ENCODE results near the gene KCNK15. TPM values are rescaled to one million over a fixed set of nuclear protein-coding genes. Genes with fewer than 3 reads are reported as not detected.
"Not testable (repeated sequence)": the region's sequence is repeated elsewhere in the genome, so short reads cannot be mapped to it uniquely, and the experiment has no call there.

Gene KCNK15
- total RNA-seq, 1 donor from 2014 or later = not detected

DNA sequence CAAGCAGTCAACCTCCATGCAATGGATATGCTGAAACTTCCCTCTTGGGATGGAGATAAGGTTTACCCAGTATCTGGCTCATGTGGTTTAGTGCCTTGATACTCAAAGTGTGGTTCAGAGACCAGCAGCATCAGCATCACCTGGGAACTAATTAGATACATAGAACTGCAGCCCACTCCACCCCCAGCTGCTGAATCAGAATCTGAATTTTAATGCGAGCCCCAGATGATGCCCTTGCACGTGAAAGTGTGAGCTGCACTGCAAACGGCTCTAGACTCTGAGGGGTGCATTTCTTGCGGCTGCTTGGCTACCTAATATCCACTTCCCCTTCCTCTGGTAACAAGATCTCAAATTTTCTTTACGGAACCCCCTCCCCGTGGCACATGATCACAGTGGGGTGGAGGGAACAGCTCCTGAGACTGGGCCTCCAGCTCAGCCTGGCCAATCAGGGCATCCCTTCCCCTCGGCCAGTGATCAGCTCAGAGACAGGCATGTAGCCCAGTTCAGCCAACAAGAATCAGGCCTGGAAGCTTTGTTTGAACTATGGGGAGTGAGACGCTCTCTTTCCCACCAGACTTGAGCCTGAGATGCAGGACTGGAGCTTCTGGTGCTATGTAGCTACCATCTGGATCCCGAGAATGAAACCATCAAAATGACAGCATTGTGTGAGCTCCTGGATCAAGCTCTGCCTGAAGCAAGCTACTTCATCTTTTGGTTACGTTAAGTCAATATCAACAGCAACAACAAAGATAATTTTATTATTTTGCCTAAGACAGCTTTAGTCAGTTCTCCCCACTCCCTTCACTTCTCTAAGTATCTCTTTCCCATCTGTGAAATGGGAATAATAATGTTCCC, 12.8 kb downstream of the KCNK15 start:
- no peak for DNase-seq (ENCODE audit: low read depth in 2 of 2)

- DNase-seq (ENCODE audit: low read depth in 2 of 2) = no peak
Observed at GRCh38 chr20:44759595-44759994, 13.9 kb downstream of the KCNK15 start.

DNA sequence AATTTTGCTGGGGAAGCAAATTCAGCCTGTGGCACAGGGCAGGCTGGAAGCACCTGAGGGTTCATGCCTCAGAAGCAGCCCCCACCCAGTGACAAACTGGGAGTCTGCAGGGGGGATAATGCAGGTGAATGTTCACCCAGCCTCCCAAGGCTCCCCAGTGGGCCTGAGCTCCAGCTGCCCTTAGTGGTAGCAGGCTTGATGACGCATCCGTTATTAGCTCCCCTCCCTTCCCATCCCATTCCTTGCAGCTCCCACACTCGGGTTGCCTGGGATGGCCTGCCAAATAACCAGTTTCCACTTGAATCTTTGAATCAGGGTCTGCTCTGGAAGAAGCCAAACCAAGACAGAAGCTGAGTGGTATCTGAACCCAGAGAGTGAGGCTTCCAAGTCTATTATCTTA, 15.8 kb downstream of the KCNK15 start:
- DNase-seq (ENCODE audit: low read depth in 2 of 2) = no peak

DNA sequence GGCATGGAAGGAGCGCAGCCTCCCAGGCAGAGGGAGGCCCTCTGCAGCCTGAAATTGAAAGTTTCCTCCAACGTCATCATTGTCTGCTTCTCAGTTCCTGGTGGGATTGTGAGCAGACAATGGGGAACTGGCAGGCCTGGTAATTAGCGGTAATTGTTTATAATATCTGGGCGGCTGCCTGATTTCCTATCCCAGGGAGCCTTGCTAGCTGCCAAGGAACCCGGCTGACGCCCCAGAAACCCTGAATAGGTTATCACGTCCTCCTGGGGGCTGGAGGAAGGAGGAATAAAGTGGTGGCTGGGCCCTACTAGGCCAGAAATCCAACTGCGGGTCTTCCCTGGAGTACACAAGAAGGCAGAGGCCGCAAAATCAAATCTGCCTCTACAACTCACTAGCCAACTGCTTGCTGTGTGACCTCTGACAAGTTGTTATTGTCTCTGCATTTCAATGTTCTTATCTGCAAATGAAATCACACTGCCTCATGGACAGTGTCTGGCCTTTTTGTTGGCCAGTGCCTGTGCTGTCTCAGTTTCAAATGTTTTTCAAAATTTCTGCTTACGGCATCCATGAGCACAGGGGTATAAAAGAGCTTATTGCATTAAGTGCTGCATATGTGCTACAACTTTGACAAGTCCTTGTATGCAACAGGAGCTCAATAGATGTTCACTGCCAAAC, 16.9 kb downstream of the KCNK15 start:
- no peak for DNase-seq (ENCODE audit: low read depth in 2 of 2)

GRCh38 chr20:44763798-44764197, 18.1 kb downstream of the KCNK15 start:
- DNase-seq (ENCODE audit: low read depth in 2 of 2) = not testable (repeated sequence)

DNA sequence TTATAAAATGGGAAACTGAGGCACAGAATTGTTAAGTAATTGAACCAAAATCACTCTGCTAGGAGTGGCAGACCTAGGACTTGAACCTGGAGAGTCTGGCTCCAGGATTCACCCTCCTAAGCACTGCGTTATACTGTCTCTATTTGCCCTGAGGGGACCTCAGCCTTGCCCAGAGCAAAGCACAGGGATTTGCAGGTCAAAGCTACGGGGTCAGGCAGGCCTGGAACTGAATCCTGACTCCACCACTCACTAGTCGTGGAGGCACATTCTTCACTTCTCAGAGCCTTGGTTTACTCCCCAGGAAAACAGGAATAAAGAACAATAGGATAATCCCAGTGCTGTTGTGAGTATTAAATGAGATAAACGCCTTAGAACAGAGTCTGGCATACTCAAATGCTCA, 19.4 kb downstream of the KCNK15 start:
- no peak for DNase-seq (ENCODE audit: low read depth in 2 of 2)

DNA sequence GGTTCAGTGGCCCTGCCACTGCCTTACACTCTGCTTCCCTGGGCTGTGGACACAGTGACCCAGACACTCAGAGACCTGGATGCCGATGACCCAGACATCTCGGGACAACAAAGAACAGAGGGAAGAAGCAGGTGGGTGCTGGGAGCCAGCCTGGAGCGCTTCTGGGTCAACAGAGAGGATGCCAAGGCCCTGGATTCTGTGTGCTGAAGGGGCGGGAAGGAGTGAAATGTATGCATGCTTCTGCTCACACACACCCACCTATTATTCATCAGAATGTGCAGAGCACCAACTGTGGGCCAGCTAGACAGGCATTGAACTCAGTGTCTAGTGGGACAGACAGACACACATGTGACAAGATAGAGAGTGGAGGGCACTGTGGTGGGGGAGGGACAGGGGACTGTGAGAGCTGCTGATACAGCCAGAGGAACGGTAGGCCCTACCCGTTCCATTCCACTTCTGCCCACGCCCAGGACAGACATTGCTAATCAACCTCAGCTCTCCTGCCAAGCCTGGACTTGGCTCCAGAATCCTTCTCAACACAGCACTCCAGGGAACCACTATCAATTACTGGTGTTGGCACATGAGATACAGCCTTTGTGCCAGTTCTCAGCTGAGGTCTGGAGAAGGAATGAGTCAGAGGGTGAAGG, 20.2 kb downstream of the KCNK15 start:
- DNase-seq (ENCODE audit: low read depth in 2 of 2) = no peak

DNA sequence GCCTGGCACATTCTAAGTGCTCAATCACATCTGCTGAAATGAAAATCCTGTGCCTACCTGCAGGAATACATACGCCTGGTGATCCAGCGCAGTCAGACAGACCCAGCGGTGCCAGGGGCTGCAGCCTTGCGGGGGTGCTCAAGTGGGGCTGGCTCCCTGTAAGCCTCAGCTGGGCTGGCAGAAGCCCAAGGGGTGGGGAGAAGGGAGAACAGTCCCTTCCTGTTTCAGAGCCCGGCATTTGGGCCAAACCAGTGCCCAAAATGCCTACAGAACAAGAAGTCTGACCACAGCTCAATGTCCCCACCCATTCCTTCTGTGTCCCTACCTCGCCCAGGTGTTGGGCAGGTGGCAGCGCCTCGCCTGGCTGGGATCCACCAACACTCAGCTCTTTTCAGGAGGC, 22.6 kb downstream of the KCNK15 start:
- no peak for DNase-seq (ENCODE audit: low read depth in 2 of 2)

DNA sequence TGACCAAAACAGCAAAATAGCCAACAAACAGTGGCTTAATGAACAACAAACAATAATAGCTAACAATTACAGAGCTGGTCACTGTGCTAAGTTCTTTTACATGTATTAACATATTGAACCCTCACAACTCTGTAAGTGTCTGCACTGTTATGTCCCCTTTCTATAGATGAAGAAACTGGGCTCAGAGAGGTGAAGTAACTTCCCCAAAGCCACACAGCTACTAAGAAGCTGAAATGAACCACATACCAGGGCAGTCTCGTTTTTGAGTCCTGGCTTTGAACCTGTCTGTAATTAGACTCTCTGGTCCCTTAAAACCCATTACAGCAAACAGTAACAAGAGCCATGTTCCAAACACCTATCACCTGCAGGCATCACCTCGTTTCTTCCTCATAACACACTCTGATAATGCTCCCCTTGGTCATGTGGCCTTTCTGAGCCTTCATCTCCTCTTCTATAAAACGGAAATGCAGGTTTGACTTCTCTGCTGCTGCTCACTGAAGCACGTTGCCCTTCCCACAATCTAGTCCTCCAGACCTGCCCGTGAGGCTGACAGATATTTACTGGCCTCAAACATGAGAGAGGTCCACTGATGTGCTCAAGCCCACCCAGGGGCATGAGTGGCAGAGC, 23.3 kb downstream of the KCNK15 start:
- no peak for DNase-seq (ENCODE audit: low read depth in 2 of 2)

DNA sequence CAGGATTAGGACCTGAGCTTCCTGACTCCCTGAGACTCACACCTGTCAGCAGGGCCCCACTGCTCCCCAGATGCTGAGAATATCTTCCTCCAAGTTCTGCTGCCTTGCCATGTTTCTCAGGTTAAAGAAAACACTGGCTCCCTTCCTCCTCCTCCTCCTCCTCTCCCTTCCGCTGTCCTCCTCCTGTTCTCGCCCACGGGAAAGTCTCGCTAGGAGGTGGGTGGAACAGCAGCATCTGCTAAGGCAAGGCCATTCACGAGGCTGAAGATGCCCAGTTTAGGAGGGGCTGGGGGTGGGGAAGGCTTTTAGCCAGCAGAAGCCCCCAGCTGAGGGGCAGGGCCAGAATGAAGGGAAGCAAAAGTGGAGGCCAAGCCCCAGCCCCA, 23.8 kb downstream of the KCNK15 start:
- no peak for DNase-seq (ENCODE audit: low read depth in 2 of 2)

GRCh38 chr20:44770484-44771171, 25.0 kb downstream of the KCNK15 start:
- DNase-seq (ENCODE audit: low read depth in 2 of 2) = no peak

DNA sequence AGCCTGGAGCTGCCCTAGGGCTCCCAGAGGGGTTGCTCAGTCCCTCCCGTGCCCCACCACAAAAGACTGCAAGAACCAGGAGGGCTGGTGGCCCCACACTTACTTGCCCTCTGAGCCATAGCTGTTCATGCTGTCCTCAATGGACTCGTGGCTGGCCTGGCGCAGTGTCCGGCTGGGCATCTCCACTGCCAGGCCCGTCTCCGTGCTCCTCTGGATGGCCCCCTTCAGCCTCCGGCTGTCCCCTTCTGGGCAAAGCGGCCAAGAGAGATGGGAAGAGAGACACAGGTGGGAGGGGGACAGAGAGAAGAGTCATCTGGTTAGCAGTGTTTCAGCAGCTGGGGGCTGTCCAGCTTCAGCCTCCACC, 25.5 kb downstream of the KCNK15 start:
- no peak for DNase-seq (ENCODE audit: low read depth in 2 of 2)

DNA sequence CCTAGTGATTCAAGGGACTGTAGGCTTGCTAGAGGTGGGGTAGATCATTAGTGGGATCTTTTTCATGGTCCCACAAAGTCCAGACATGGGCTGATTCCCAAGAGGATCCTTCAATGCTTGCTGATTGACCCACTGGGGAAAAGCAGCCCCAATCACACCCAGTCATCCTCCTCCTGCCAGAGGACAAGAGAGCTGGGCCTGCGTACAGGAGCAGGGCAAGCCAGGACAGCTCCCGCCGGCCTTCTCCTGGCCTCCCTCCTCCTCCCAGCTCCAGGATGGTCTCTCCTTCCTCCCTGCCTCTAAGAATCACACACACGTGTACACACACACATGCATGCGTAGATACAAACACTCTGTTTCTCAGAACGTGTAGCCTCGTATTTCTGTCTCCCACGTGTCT, 27.0 kb downstream of the KCNK15 start:
- no peak for DNase-seq (ENCODE audit: low read depth in 2 of 2)

GRCh38 chr20:44773070-44773829, 27.6 kb downstream of the KCNK15 start:
- no peak for DNase-seq (ENCODE audit: low read depth in 2 of 2)

DNA sequence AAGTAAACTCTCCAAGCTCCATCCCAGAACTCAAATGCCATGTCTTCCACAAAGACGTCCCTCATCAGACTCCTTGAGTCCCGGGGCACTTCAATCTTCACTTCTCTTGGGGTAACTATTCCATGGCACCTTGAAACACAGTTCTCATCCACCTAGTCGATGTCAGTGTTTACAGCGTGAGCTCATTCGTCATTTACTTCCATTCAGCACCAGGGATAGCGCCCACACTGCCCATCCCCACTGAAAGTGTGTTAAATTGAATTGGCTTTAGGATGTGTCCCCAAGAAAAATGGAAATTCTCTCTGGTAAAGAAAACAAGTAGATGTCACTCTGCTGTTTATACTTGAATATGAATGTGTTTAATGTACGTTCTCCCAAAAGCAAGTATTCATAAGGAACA, 31.3 kb downstream of the KCNK15 start:
- DNase-seq (ENCODE audit: low read depth in 2 of 2) = peak; percentile 12 to 42

DNA sequence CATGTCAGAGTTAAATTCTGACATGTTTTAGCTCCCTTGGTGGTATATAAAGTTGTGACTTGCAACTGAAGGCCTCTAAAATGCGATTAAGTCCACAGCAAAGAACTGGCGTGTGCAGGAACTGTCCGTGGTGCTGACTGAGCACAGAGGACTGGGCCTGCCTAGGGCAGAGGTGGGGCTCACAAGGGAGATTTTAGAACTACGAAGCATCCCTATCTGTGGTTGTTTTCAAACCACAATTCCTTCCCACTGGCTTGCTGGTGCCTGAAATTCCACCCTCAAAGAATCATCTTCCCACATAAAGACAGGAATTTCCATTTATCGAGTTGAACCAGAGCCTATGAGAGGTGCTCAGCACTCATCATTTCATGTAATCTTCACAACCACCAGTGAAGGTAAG, 34.6 kb downstream of the KCNK15 start:
- peak; percentile 32 to 61 for DNase-seq (ENCODE audit: low read depth in 2 of 2)

DNA sequence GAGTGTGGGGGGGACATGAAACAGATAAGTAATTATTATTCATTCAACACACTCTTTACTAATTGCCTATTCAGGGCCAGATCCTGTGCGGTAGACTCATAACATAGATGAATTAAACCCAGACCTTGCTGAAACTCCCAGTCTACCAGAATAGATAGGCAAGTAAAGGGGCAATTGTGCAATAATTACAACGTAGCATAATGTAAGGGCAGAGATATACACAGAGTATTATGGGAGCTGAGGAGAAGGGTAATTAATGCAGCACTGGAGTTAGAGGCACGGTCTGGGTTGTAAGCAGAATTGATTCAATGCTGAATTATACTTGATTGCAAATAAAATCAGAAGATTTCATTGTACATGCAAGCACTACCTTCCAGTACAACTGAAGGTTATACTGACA, 35.5 kb downstream of the KCNK15 start:
- no peak for DNase-seq (ENCODE audit: low read depth in 2 of 2)

DNA sequence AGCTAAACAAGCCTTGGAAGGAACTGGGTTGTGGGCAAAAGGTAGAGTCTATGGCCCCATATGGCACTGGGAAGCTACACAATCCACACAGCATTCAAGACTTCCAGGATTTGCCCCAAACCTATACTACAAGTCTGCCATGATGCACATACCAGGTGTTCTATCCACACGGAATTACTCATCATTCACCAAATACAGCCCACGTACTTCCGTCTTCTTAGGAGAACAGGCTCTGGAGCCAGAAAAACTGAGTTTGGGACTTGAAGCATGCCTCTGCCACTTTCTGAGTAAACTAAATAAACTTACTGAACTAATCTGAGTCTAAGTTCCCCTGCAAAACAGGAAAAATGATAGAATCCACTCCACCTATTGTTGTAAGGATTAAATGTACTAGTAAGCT, 36.1 kb downstream of the KCNK15 start:
- no peak for DNase-seq (ENCODE audit: low read depth in 2 of 2)

DNA sequence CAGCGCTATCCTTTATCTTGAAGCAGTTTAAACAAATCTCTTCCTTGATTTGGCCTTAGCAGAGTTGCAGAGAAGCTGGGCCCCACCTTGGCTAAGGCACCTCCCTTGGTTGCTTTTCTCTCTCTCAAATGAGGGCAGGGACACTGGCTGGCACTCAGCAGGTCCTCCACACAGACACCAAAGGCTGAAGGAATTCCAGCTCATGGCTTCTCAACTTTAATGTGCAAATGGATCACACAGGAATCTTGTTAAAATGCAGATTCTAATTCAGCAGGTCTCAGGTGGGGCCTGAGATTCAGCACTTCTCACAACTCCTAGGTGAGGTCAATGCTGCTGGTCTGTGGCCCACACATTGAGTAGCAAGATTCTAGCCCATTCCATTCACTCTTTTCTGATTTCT, 39.0 kb downstream of the KCNK15 start:
- no peak for DNase-seq (ENCODE audit: low read depth in 2 of 2)

GRCh38 chr20:44785768-44786167, 40.1 kb downstream of the KCNK15 start:
- DNase-seq (ENCODE audit: low read depth in 2 of 2) = no peak

GRCh38 chr20:44787299-44787698, 41.6 kb downstream of the KCNK15 start:
- DNase-seq (ENCODE audit: low read depth in 2 of 2) = no peak
